ENCODE measurements around the gene GUSB.

DNA sequence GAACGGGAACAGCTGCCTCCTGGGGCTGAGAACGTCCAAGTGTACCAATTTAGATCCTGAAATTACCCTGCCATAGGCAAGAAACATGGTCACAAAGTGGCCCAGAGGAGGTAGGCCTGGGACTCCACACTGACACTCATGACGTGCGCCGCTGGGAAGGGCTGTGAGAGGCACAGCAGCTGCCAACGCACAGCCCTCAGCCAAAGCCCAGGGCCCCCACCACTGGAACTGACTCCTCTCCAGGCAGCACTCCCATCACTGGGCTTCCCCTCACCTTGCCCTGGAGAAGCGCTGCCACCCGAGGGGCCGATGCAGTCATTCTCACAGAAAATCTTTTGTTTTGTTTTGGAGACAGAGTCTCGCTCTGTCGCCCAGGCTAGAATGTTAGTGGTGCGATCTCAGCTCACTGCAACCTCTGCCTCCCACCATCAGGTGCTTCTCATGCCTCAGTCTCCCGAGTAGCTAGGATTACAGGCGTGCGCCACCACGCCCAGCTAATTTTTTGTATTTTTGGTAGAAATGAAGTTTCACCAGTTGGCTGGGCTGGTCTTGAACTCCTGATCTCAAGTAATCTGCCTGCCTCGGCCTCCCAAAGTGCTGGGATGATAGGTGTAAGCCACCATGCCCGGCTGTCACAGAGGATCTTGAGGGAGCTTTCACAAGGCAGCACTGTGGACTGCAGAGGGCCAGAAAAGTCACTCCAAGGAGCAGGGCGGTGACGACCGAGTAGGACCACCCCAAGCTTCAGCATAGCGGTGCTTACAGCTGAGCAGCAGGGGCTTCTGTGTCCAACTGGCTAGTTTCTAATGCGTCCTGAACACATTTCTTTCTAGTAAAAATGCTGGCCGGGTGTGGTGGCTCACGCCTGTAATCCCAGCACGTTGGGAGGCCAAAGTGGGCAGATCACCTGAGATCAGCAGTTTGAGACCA lies 13.5 kb downstream of the GUSB start:
- no peak for TF ChIP-seq CTCF (conservative IDR thresholded peaks at IDR 0.05 in 1 of 2, IDR thresholded peaks at IDR 0.05 in 1 of 2; ENCODE audit: extremely low read depth in 1 of 2, insufficient read depth in 1 of 2, low read depth in 1 of 2, low read length in 2 of 2)
- TF ChIP-seq EZH2 (IDR thresholded peaks at IDR 0.05; ENCODE audit: borderline replicate concordance, low read length) = no peak
